GM18873 (cell line): ENCODE data around the gene MON2.

Source experiments
- ATAC-seq: cut with Tn5 transposase; IDR thresholded peaks from one replicate; pipeline ENCODE4 v1.9.1; 2021; ENCODE audit warnings: mild to moderate bottlenecking, moderate library complexity, moderate number of reproducible peaks; ENCODE audit not compliant: unreplicated experiment, low FRiP score

Gene MON2

GRCh38 chr12:62603811-62604098 is 137.1 kb downstream of the MON2 start:
- ATAC-seq: no peak

GRCh38 chr12:62604373-62604772 is 137.7 kb downstream of the MON2 start:
- no peak for ATAC-seq

GRCh38 chr12:62604871-62605270 is 138.2 kb downstream of the MON2 start:
- no peak for ATAC-seq

- no peak for ATAC-seq
Measured at GRCh38 chr12:62605981-62606380, 139.4 kb downstream of the MON2 start.

GRCh38 chr12:62606654-62607053 is 140.0 kb downstream of the MON2 start:
- ATAC-seq: no peak

GRCh38 chr12:62613081-62613480 is 146.5 kb downstream of the MON2 start:
- ATAC-seq: no peak

GRCh38 chr12:62618319-62618718 is 151.7 kb downstream of the MON2 start:
- ATAC-seq: no peak

- no peak for ATAC-seq
Measured at GRCh38 chr12:62618930-62619329, 152.3 kb downstream of the MON2 start.

- no peak for ATAC-seq
Measured at GRCh38 chr12:62621101-62621638, 154.5 kb downstream of the MON2 start.

GRCh38 chr12:62622177-62622576 is 155.6 kb downstream of the MON2 start:
- ATAC-seq: no peak

- no peak for ATAC-seq
Measured at GRCh38 chr12:62625228-62625627, 158.6 kb downstream of the MON2 start.

GRCh38 chr12:62627181-62627580 is 160.6 kb downstream of the MON2 start:
- no peak for ATAC-seq

- ATAC-seq: no peak
Measured at GRCh38 chr12:62629413-62629812, 162.8 kb downstream of the MON2 start.

GRCh38 chr12:62629971-62630739 is 163.5 kb downstream of the MON2 start:
- no peak for ATAC-seq

GRCh38 chr12:62631471-62632410 is 165.1 kb downstream of the MON2 start:
- peak; percentile 51 for ATAC-seq

- peak; percentile 34 for ATAC-seq
Measured at GRCh38 chr12:62632411-62632918, 165.8 kb downstream of the MON2 start.

- ATAC-seq: no peak
Measured at GRCh38 chr12:62635649-62636048, 169.0 kb downstream of the MON2 start.

GRCh38 chr12:62637679-62638078 is 171.1 kb downstream of the MON2 start:
- ATAC-seq: no peak

GRCh38 chr12:62640910-62641448 is 174.4 kb downstream of the MON2 start:
- ATAC-seq: peak; percentile 90

- no peak for ATAC-seq
Measured at GRCh38 chr12:62642486-62642885, 175.9 kb downstream of the MON2 start.

- no peak for ATAC-seq
Measured at GRCh38 chr12:62643486-62643885, 176.9 kb downstream of the MON2 start.
